Activated CD4-positive, alpha-beta T cell treated with anti-CD3 and anti-CD28 coated beads for 1 hour (primary cell): ENCODE results near the gene RSRC1.
"Not testable (repeated sequence)": the region's sequence is repeated elsewhere in the genome, so short reads cannot be mapped to it uniquely, and the experiment has no call there.

Experiments used
- DNase-seq: peaks from one replicate; pipeline ENCODE4 v3.0.0-alpha.2; 2020

The RSRC1 gene

GRCh38 chr3:158548691-158549090 lies 438.8 kb downstream of the RSRC1 start:
- DNase-seq, result no peak

- DNase-seq, result not testable (repeated sequence)
Measured at GRCh38 chr3:158549938-158550337, 440.0 kb downstream of the RSRC1 start.

GRCh38 chr3:158552124-158552523 lies 442.2 kb downstream of the RSRC1 start:
- DNase-seq, result no peak

- no peak for DNase-seq
Measured at GRCh38 chr3:158559504-158559903, 449.6 kb downstream of the RSRC1 start.

- DNase-seq, result no peak
Measured at GRCh38 chr3:158560979-158561378, 451.1 kb downstream of the RSRC1 start.

- DNase-seq, result no peak
Measured at GRCh38 chr3:158562674-158563073, 452.8 kb downstream of the RSRC1 start.

GRCh38 chr3:158563076-158563475 lies 453.2 kb downstream of the RSRC1 start:
- no peak for DNase-seq

GRCh38 chr3:158565076-158565475 lies 455.2 kb downstream of the RSRC1 start:
- DNase-seq, result no peak

GRCh38 chr3:158568784-158569183 lies 458.9 kb downstream of the RSRC1 start:
- no peak for DNase-seq

- no peak for DNase-seq
Measured at GRCh38 chr3:158569794-158570193, 459.9 kb downstream of the RSRC1 start.

GRCh38 chr3:158570999-158571702 lies 461.3 kb downstream of the RSRC1 start, which contains the start of gene MLF1:
Gene MLF1 (plus strand): TSS chr3:158571194. CDS start chr3:158571301, 107 bp downstream.
- peak; percentile 74 for DNase-seq

- DNase-seq, result no peak
Measured at GRCh38 chr3:158571969-158572765, 462.3 kb downstream of the RSRC1 start.

GRCh38 chr3:158572766-158573060 lies 462.8 kb downstream of the RSRC1 start:
- no peak for DNase-seq

- no peak for DNase-seq
Measured at GRCh38 chr3:158573714-158574113, 463.8 kb downstream of the RSRC1 start.

- no peak for DNase-seq
Measured at GRCh38 chr3:158574646-158575045, 464.8 kb downstream of the RSRC1 start.

- DNase-seq, result no peak
Measured at GRCh38 chr3:158590223-158590622, 480.3 kb downstream of the RSRC1 start.
